Measurements from ENCODE around the gene JPH2.
"Not testable (repeated sequence)": the region's sequence is repeated elsewhere in the genome, so short reads cannot be mapped to it uniquely, and the experiment has no call there.

The JPH2 gene

GRCh38 chr20:44211177-44212039, 24.4 kb upstream of the JPH2 start:
- no peak for DNase-seq

DNA sequence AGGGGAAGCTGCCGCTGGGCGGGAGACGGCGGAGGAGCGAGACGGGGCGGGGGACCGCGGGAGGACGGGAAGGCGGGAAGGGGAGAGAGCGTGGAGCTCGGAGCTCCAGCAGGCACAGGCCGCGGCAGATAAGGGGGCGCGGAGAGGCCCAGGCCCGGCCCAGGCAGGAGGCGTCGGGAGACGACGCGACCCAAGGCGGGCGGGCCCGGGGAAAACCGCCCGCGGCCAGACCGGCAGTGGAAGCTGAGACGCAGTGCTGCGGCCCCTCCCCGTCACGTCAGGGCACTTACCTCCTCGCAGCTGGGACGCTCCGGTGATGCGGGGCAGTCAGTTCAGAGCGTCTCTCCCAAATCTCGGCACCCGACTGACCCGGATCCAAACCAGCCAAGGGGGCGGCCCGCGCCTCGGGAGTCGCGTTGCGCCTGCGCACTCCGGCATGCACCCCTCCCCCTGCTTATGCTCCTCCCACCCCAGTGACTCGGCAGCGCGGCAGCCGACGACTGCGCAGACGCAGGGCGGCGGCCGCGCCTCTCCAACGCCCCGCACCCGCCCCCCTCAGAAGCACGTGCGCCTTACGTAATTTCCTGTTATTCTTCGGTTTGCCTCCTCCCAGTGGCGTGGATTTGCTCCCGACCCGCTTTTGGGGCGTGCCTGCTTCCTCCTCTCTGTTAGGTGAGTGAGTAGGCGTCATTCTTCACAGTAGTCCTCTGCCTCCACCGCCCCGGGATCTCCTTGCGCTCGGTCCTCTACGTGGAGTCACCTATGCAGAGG, 23.6 kb upstream of the JPH2 start, which contains the start of gene OSER1:
Gene OSER1 (minus strand): TSS at position 366 of the 771 bp plus-strand sequence. CDS start 3,814 bp downstream, outside the sequence.
- peak; percentile 94 to 97 (median 94) for DNase-seq

DNA sequence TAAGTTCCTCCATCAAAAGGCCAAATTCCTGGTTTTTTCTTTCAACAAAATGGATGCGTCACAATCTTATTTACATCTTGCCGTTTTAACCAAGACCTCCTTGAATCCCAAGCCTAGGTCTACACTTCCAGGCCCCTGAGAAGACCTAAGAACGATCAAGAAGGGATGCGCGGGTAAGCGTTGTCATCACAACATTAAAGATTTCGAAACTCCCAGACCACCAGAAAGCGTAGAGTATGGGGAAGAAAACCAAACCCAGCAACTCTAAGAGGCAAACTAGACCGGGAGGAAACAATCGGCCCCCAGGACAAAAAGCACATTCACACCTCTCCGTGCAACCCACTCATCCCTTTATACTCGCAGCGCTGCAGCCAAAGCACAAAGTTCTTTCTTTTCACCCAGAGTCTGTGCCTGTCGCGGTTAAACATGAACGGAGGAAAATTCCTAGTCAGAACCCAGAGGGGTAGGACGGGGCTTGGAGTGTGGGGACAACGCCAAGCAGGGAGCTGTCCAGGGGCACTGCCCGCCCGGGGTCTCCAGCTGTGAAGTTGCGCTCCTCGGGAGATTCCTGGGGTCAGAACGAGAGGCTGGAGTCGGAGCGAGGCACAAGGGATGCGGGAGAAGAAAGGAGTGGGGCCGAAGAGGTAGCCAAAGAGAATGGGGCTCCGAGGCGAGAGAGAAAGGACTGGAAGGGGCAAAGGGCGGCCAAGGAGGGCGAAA, 22.9 kb upstream of the JPH2 start:
- DNase-seq: no peak

DNA sequence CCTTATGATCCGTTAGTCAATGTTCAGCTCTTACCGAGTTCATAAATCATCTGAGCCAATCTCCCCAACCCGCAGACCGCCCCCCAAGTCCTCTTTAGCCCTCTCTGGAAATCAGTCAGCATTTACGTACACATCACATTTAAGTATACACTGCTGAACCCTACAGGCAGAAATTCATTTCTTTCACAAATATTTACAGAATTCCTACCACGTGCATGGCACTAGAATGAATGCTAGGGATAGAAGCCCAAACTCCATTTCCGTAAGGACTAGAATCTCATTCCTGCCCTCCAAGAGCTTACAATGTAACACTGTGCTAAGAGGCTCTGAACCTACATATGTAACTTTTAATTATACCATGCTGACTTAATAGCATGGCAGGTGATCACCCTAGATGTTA, 21.8 kb upstream of the JPH2 start:
- no peak for DNase-seq

- DNase-seq: no peak
Measured at GRCh38 chr20:44208165-44208564, 21.2 kb upstream of the JPH2 start.

- no peak for DNase-seq
Measured at GRCh38 chr20:44207126-44207723, 20.2 kb upstream of the JPH2 start.

DNA sequence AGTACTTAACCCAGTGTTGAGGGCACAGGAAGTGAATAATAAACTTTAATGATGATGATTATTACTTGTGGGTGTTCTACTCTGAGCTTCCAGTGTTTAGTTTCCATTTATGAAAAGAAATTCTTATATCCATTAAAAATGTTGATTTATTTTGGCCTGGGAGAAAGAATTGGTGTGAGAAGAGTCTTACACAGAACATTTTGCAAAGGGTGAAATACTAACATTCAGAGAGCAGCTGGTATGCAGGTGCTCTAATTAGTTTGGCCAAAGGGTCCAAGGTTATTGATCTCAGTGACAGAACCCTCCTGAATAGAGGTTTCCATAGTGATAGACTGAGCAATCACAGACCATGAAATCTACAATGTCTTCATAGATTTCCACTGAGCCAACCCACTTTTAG, 19.1 kb upstream of the JPH2 start:
- DNase-seq: no peak

DNA sequence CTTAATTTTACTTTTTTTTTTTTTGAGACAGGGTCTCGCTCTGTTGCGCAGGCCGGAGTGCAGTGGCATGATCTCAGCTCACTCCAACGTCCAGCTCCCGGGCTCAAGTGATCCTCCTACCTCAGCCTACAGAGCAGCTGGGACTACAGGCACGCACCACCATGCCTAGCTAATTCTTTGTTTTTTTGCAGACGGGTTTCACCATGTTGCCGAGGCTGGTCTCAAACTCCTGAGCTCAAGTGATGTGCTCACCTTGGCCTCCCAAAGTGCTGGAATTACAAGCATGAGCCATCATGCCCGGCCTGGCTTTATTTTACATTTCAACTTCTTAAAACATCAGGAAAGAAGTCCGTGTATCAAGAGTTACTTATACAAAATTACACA, 17.8 kb upstream of the JPH2 start:
- DNase-seq: no peak

DNA sequence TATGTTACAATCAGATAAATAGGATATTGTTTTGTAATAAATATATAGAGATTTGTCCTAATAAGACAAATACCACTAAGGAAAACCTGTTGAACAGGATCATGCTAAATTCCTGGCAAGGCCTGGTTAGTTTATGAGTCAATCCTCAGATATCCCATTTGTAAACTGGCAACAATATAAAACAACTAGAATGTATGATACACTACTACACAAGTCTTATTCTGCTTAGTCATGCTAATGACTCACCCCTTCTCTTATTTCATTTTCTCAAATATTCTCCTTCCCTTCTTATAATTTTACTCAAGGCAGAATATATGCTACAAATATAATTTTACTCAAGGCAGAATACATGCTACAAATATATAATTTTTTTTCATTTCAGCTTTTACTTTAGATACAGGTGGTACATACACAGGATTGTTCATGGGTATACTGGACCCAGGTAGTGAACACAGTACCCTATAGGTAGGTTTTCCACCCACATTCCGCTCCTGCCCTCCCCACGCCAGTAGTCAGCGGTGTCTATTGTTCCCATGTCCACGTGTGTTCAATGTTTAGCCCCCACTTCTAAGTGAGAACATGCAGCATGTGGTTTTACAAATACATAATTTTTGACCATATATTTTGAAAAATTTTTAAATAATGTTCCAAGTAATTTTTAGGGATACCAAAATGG, 17.3 kb upstream of the JPH2 start:
- DNase-seq: no peak

GRCh38 chr20:44203161-44203560, 16.2 kb upstream of the JPH2 start:
- DNase-seq: no peak

DNA sequence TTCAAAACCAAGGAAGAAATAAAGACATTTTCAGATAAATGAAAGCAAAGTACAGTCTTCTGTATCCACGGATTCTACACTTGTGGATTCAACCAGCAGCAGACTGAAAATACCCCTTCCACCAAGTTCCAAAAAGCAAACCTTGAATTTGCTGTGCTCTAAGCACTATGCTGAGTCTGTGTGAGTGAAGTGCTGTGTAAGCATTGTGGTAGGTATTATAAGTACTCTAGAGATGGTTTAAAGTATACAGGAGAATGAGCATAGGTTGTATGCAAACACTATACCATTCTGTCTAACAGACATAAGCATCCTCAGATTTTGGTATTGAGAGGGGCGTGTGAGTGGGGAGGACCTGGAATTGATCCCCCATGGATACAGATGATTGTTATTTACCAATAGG, 14.0 kb upstream of the JPH2 start:
- no peak for DNase-seq

DNA sequence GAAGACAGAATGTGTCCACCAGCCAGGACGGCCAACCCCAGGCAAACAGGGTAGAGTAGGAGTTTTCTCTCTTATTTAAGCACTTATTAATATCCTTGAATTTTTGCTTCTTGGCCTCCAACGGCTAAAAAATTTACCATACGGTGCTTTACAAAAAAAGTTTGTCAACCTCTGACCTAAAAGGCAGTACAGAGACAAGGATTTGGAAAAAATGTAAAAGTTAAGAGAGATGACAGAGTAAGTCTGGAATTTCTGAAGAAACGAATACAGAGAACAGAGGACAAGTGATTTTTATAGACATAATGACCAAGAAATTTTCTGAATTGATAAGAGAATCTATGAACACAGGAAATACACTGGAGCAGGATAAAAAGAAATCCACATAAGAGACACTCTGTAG, 13.4 kb upstream of the JPH2 start:
- no peak for DNase-seq

DNA sequence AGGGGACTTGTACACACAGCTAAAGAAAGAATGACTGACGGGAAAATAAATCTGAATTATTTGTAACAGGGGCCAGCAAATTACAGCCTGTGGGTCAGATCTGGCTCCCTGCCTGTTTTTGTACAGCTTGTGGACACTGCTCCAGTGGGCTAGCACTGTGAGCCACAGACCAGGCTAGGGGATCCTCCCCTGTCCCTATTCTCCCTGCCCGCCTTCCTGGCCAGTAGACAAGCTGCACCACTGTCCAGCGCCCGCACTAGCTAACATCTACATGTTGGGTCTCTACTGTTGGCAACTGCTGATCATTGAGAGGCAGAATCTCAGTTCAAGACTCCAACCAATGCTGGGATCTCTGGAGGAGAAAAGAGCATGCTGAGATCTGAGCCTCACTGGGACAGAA, 12.9 kb upstream of the JPH2 start:
- DNase-seq: no peak

DNA sequence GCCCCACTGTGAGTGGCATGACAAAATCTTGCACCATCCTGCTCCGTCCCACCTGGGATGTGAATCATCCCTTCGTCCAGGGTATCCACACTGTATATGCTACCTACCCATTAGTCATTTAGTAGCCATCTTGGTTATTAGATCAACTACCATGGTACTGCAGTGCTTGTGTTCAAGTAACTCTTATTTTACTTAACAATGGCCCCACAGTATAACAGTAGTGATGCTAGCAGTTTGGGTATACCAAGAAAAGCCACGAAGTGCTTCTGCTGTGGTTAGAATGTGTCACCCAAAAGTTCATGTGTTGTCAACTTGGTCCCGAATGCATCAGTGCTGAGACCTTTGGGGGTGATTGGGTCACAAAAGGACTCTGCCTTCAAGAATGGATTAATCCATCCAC, 11.9 kb upstream of the JPH2 start:
- no peak for DNase-seq

DNA sequence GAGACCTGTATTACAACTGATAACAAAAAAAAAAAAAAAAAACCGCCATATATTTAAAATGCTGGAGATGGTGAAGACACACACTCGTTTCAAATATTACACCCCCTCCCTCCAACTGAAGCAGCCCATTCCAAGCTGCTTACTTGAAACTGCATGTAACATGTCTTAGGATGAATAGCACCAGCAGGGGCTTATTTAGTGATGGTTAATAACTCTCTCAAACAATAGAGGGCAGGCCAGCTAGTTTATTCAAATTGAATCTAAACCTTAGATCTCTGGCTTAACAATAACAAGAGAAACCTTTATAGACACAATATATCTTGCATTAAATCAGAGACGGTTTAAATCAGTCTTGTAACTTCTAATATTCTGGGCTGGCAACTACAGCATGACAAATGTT, 9.3 kb upstream of the JPH2 start:
- no peak for DNase-seq

GRCh38 chr20:44195605-44196004, 8.6 kb upstream of the JPH2 start:
- DNase-seq: no peak

DNA sequence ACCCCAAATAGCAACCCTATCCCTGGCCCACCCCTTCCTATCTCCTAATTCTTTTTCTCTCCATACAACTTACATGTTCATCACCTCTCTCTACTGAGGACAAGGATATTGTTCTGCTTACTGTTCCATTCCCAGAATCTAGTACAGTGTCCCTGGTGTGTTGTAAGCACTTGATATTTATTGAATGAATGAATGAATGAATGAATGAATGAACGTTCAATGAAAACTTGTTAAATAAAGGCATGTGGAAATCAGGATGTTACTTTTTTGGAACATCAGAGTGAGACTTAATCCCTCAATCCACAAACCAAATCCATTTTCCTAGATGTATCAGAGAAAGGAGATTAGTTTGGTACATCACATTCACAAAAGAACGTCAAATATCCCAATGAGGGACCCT, 6.8 kb upstream of the JPH2 start:
- DNase-seq: no peak

- not testable (repeated sequence) for DNase-seq
Measured at GRCh38 chr20:44191640-44192039, 4.7 kb upstream of the JPH2 start.

DNA sequence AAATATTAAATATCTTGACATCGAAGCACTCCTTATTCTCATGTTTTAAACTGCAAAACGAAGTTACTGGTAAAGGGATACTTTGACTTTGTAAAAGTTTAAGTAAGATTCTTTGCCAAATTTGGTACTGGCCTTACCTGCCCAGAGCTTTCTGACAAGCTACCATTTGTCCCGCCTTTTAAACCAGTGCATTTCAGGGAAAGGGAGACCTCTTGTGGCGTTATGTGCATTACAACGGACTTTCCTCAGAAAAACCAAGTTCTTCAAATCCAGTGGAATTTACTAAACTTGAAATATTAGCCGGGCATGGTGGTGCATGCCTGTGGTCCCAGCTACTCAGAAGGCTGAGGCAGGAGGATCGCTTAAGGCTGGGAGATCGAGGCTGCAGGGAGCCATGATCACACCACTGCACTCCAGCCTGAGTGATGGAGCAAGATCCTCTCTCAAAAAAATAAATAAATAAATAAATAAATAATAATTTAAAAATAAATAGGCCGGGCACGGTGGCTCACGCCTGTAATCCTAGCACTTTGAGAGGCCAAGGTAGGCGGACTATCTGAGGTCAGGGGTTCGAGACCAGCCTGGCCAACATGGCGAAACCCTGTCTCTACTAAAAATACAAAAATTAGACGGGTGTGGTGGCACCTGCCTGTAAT, 3.3 kb upstream of the JPH2 start:
- peak in 1 of 4 experiments; percentile 10 for DNase-seq

DNA sequence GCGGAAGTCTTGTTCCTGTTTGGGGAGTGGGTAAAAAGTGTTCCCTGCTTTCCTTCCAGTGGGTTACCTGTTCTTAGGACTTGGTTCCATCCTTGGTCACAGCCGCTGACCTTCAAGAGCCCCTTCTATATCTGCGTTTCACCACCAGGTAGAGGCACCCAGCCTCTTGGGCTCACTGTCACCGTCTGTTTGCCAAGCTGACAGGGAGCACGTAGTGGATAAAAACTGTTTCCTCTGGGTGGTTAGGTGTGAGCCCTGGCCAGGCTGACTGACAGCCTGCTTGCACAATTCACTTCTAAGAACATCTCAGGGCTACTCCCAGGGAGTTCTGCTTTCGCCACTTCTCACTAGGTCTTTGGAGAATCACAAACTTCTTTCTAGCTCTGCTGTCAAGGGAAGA, 1.8 kb upstream of the JPH2 start:
- DNase-seq: no peak

- no peak for DNase-seq
Measured at GRCh38 chr20:44187772-44188709, 1.1 kb upstream of the JPH2 start.

Data from activated CD4-positive, CD25-positive, alpha-beta regulatory T cell (primary cell).